Measurements from ENCODE around the gene JMJD6.
"Not testable (repeated sequence)": the region's sequence is repeated elsewhere in the genome, so short reads cannot be mapped to it uniquely, and the experiment has no call there.

JMJD6 gene

DNA sequence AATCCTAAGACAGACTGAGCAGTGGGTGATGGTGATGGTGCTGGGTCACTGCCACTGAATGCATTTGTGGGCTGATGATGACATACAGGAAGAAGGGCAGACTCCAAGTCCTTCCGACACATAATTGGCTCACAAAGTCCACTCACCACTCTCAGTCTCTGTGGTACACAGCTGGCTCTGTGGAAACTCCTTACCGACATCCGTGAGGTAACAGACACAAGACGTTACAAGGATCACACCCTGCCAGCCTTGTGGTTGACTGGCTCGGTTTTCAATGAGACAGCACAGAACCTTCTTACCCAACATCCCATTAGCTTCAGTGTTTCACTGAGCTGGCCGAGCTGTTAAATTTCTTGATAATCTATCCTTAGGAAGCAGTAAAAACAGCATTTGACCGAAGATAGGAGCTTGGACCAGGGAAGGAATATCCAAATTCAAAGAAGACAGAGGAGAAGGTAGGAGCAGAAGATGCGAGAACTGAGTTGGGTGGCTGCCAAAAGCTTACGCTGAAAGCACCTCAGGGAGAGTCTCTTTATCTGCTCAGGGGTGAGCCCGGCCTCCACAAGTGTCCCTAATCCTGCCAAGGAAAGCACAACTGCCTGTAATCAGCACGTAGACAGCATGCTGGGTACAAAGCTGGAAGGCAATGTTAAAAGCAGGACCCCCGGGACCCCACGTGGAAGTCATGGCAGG is 10.1 kb downstream of the JMJD6 start:
- peak; percentile 78 to 92 (median 85) for DNase-seq

DNA sequence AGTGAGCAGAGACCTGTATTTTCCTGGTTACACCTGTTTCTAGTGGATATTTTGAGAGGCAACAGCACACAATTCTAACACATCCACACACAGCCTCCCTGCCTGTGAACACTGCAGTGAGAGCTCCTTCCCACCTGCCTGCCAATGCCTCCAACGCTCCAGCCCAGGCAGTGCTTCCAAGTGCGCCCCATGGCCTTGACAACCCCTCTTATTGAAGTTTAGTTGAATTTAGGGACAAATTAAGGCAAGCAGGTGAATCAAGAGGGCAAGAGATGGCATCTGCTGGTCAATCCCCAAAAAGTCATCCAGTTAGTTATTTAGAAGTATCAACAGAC is 10.9 kb downstream of the JMJD6 start:
- no peak for DNase-seq

DNA sequence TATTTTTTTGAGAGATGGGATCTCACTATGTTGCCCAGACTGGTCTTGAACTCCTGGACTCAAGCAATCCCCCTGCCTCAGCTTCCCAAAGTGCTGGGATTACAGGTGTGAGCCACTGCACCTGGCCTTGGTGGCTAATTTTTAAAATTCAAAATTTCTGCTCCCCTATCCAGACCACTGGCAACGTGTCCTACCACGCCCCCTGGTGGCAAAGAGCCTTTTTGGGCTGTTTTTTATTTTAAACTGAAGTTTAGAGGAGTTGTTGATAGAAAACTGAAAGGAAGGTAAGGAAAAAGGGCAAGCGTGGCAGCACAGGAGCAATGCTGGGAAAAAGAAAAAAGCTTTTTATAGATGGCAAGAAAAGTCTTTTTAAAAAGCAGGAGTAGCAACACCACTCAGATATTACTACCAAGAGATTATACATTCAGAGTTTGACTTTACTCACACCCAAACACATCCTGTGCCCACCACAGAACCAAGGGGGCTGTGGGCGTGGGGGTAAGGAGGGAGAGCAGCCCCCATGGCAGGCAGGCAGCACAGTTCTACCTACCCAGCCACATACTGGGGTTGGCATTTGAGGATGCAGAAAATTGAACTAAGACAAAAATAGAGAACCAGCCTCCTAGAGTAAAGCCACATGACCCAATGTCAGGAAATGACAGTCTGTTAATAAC is 11.4 kb downstream of the JMJD6 start:
- DNase-seq, result peak; percentile 79 to 86 (median 80)

DNA sequence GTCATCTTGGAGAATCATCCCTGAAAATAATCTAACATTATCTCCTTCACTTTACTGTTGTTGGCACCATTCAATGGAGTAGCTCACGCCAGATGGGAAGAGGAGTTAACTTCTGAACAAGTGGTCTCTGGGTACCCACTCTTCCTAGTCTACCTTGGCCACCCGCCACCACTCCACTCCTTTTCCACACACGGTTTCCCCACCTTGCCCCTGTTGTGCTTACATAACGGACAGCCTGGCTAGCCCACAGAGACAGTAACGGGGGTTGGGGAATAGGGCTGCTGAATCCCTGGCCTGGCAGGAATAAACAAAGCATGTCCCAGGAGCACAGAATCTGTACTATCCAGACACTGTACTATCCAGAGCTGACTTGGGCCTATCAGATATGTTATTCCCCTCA is 12.1 kb downstream of the JMJD6 start:
- no peak for DNase-seq

- no peak for DNase-seq
These were observed 12.6 kb downstream of the JMJD6 start for GRCh38 chr17:76713765-76714164.

- DNase-seq, result not testable (repeated sequence)
These were observed 14.1 kb downstream of the JMJD6 start for GRCh38 chr17:76712321-76712720.

GRCh38 chr17:76710863-76711611 is 15.4 kb downstream of the JMJD6 start, which contains the start of gene MXRA7:
TSS of gene MXRA7 (minus strand) at chr17:76710965. CDS start at chr17:76710946, 19 bp downstream.
- DNase-seq, result peak; percentile 62 to 85 (median 64)

GRCh38 chr17:76709951-76710862 is 16.2 kb downstream of the JMJD6 start:
- DNase-seq, result peak in 1 of 3 donors; percentile 21

- no peak for DNase-seq
These were observed 17.1 kb downstream of the JMJD6 start for GRCh38 chr17:76709077-76709950.

DNA sequence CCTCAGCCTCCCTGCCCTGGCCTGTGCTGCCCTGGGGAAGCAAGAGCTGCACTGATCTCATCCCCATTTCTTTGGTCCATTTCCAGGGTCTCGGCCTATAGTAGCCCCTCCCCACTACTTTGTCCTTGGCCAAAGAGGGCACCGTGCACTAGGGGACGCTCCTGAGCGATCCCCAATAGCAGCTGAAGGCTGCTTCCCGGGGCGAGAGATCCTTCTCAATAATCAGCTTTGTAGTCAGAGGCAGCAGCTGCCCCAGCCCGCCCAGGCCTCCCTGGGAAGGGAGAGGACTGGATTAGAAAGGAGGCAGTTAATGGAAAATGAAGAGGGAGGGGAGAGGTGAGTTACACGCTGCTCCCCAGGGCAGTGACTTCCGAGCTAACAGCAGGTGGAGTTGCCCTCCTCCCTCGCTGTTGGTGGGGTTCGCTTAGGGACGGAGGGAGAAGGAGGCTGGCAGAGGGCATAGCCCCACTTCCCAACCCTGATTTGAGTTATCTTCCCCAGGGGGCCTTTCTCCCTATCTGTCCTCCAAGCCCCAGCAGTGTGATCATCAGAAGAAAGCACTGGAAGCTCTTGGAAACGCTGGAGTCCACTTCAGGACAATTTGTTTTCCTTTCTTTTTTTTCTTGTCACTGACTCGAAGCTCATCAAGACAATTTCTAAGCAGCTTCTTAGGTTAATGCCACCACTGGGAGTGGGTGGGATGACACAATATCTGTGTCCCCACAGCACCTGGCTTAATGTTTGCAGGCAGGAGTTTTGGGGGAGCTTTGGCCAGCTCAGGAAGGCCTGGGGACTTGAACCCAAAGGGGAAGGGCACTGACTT is 18.2 kb downstream of the JMJD6 start:
- no peak for DNase-seq

DNA sequence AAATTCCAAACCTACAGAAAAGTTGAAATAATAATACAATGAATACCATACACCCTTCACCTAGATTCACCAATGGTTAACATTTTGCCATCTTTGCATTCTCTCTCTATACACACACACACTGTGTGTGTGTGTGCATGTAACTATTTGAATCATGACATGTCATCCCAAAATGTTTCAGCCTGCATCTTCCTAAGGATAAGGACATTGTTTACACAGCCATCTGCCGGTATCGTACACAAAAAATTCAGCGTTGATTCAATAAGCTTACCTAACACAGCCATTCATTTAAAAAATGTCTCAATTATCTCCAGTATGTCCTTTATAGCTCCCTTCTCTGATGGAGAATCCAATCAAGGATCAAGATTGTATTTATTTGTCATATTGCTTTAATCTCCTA is 19.6 kb downstream of the JMJD6 start:
- DNase-seq, result no peak

DNA sequence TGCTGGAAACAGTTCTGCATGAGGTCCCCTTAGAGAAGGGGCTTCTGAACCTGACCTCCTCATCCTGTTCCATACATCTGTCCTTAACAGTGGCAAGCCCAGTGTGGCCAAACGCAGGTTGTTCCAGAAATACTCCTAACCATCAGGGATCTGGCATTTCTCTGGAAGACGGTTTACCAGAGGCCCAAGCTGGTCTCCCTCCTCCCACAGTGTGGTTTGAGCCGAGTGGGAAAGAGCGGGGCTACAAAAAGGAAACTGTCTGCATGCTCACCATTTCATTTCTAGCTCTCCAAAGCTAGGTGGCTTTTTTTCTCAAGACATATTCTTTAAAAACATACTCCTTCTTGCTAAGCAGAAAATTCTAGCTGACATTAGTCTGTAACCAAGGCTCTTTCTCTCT is 21.6 kb downstream of the JMJD6 start:
- DNase-seq, result no peak

GRCh38 chr17:76702941-76703637 is 23.3 kb downstream of the JMJD6 start:
- no peak for DNase-seq

DNA sequence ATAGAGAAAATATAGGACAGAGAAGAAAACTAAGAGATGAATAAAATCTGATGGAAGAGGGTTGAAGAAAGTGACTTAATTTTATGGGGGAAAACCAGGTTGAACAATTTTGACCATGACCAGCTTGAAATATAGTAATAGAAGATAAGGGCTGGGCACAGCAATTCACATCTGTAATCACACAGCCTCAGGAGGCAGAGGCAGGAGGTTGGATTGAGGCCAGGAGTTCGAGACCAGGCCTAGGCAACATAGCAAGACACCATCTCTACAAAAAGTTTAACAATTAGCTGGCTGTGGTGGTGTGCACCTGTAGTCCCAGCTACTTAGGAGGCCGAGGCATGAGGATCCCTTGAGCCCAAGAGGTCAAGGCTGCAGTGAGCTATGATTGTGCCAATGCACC is 24.3 kb downstream of the JMJD6 start:
- DNase-seq, result no peak

DNA sequence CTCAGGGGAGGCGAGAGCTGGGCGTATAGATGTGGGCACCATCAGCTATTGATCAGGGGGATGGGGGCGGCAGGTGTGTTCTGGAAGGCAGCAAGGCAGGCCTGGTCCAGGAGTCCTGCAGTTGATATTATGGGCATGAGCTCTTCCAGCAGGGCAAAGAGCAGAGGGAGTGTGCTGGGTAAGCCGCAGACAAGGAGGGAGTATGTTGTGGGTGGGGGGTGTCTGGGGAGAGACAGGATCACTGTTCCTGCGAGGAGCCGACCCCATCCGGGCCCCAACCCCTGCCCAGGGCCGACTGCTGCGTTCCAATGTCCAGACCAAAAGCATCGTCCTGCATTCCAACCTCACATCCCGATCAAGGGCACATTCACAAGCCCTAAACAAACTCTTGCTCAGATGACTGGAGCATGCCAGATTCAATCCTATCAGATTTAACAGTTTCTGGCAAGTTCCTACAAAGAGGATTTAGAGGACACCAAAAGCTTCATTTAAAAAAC is 24.9 kb downstream of the JMJD6 start:
- no peak for DNase-seq

DNA sequence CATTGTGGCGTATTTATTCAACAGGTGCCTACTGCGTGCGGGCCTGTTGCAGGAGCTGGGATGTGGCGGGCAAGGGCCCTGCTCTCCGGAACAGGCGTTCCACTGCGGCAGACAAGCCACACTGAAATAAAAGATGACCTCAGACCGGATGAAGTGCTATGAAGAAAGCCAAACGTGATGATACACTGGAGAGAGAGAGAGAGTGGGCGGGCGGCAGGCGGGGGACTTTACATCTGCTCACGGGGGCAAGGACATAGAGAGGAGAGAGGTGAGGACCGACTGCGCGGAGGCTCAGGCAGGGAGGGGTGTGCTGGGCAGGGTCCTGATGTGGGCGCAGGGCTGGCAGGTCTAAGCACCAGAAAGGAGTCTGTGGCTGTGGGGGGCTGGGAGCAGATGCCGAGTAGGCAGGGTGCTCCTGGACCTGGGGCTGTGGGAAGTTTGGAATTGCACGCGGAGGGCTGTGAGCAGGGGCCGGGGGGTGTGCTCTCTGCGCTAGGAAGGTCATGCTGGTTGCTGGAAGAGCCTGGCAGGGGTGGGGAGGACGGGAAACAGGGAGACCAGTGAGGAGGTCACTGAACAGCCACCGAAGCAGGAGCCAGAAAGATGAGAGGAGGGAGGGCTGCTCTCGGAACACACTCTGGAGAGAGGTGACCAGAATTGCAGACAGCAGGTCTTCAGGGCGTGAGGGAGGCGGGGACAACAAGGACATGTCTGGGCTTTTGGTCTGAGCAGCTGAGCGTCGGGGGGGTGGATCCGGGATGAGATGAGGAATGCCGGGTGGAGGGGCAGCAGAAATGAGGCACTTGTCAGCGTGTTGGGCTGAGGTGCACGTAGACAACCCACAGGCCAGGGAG is 25.6 kb downstream of the JMJD6 start:
- DNase-seq, result no peak

GRCh38 chr17:76700270-76700616 is 26.2 kb downstream of the JMJD6 start:
- DNase-seq, result no peak

GRCh38 chr17:76698466-76698977 is 27.9 kb downstream of the JMJD6 start:
- not testable (repeated sequence) for DNase-seq
